HUES48 (cell line): ENCODE results near the gene TAF5.

Experiments
- H3K27ac ChIP-seq: one replicate; pipeline ENCODE4 v1.7.0; 2013; ENCODE audit warnings: low read depth, low read length, inconsistent platforms
- H3K27me3 ChIP-seq: 2 replicates; pipeline ENCODE4 v1.6.1; 2013; ENCODE audit warnings: mild to moderate bottlenecking, low read length; ENCODE audit not compliant: control insufficient read depth, insufficient read depth
- H3K36me3 ChIP-seq: 2 replicates; pipeline ENCODE4 v1.6.1; 2013; ENCODE audit warnings: low read length; ENCODE audit not compliant: control insufficient read depth, insufficient read depth
- H3K4me1 ChIP-seq: 2 replicates; pipeline ENCODE4 v1.6.1; 2013; ENCODE audit warnings: mild to moderate bottlenecking, low read length; ENCODE audit not compliant: control insufficient read depth, insufficient read depth
- H3K4me3 ChIP-seq: 2 replicates; pipeline ENCODE4 v1.5.1; 2013; ENCODE audit warnings: mild to moderate bottlenecking, low read depth, low read length
- H3K9ac ChIP-seq: 2 replicates; pipeline ENCODE4 v1.6.1; 2013; ENCODE audit warnings: mild to moderate bottlenecking, low read depth, low read length, moderate library complexity
- H3K9me3 ChIP-seq: 2 replicates; pipeline ENCODE4 v1.6.1; 2013; ENCODE audit warnings: low read length; ENCODE audit not compliant: control insufficient read depth, insufficient read depth

TAF5 gene

GRCh38 chr10:103433858-103434257 lies 66.1 kb downstream of the TAF5 start:
- H3K36me3 ChIP-seq, result peaks cover 95% of the 10 kb centered on the region
- H3K27me3 ChIP-seq, result no peaks in the 10 kb centered on the region

More at GRCh38 chr10:103433858-103434257, 66.1 kb downstream of the TAF5 start:
- Histone ChIP-seq H3K4me3 (no peak overlapping the region), H3K9ac (no peak overlapping the region), H3K4me1 (no peaks in the 10 kb centered on the region), H3K9me3 (no peaks in the 10 kb centered on the region), H3K27ac (no peak overlapping the region)
